SK-N-MC (cell line): ENCODE data around the gene JAKMIP3.

Experiments used
- EZH2 ChIP-seq: fragments of 200-600 bp; sonication (generic); IDR thresholded peaks from one replicate; pipeline ENCODE4 v1.6.1; 2017; ENCODE audit warnings: antibody characterized with exemption
- POLR2AphosphoS5 ChIP-seq: IDR thresholded peaks from 2 replicates; pipeline ENCODE4 v1.6.1; 2012; ENCODE audit warnings: mild to moderate bottlenecking, low read depth, low read length, borderline replicate concordance

DNA sequence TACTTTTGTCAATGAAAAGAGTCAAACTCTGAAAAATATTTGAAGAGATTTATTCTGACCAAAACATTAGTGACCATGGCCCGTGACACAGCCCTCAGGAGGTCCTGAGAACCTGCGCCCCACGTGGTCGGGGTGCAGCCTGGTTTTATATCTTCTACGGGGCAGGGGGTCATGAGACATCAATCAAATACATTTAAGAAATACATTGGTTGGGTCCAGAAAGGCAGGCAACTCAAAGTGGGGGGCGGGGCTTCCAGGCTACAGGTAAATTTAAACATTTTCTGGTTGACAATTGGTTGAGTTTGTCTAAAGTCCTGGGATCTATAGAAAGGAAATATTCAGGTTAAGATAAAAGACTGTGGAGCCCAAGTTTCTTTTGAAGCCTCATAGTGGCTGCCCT, 49.2 kb upstream of the JAKMIP3 start:
- TF ChIP-seq POLR2AphosphoS5 (no peak), EZH2 (no peak)
